ENCODE measurements around the gene SHC3. TPM values are rescaled to one million over a fixed set of nuclear protein-coding genes. Genes with fewer than 3 reads are reported as not detected.

SHC3 gene
- total and polyA plus RNA-seq, 2 of the 4 experiments (the other 2 are of a cell fraction): 4.5 to 13.3 TPM

- no peaks in the 10 kb centered on the region for H4K20me1 ChIP-seq (ENCODE audit: insufficient read depth, low read length)
- WGBS, 2 experiments (ENCODE audit: extremely low coverage in 2 of 2, insufficient read length in 1 of 2): 93% methylated on average over 3 of the region's 10 CpGs; no CpG with 5 or more reads in 1 of the 2 experiments
- H2BK120ac ChIP-seq (ENCODE audit: low read depth, low read length): no peak overlapping the region
- H3K4me2 ChIP-seq (ENCODE audit: low read depth, low read length): no peak overlapping the region
- H2AK9ac ChIP-seq (replicated peaks; ENCODE audit: low read depth, low read length, poor library complexity): no peak overlapping the region
- H3K36me3 ChIP-seq (ENCODE audit: control insufficient read depth, insufficient read depth, low read length): peaks cover 14% of the 10 kb centered on the region
- no peak overlapping the region for H2BK20ac ChIP-seq (ENCODE audit: low read depth, low read length)
- H3K27ac ChIP-seq (ENCODE audit: insufficient read depth, low read length): no peak overlapping the region
- peaks cover 11% of the 10 kb centered on the region; the same call in 1 of the 2 replicates for H3K9me1 ChIP-seq (ENCODE audit: insufficient read depth, low read length)
- H4K8ac ChIP-seq (ENCODE audit: low read depth in 2 of 2, low read length in 2 of 2): no peak overlapping the region
- no peak for ATAC-seq (ENCODE audit: low read depth)
- H3K4me3 ChIP-seq (ENCODE audit: insufficient read depth, low read depth, low read length): no peak overlapping the region
- no peak overlapping the region for H3K56ac ChIP-seq (ENCODE audit: extremely low read depth, insufficient read depth, low read length)
- H3K27me3 ChIP-seq (ENCODE audit: control insufficient read depth, insufficient read depth, low read length): no peaks in the 10 kb centered on the region
- no peak overlapping the region for H2AFZ ChIP-seq (replicated peaks; ENCODE audit: low read length, poor library complexity)
- dilution Hi-C loops (cut with HindIII; ENCODE audit: low sequenced_read_pairs, unreplicated experiment): no loop called here
- intact Hi-C loops (cut with micrococcal nuclease): no loop called here
- ChIA-PET CTCF (no interaction called here), POLR2A (ENCODE audit: unreplicated experiment) (no interaction called here)
- in situ Hi-C loops (cut with MboI; ENCODE audit: low sequenced_read_pairs): no loop called here
- no peak overlapping the region for H3K4ac ChIP-seq (ENCODE audit: low read depth, low read length)
- H3K4me1 ChIP-seq (ENCODE audit: control insufficient read depth, insufficient read depth, low read length): peaks cover 2% of the 10 kb centered on the region; the same call in 1 of the 2 replicates
- no peak overlapping the region for H3K14ac ChIP-seq (replicated peaks; ENCODE audit: low read depth, low read length)
- H4K91ac ChIP-seq (ENCODE audit: insufficient read depth, low read depth, low read length): no peak overlapping the region
- H3K18ac ChIP-seq (ENCODE audit: low read depth, low read length): no peak overlapping the region
- H2BK15ac ChIP-seq (ENCODE audit: low read depth, low read length): no peak overlapping the region
- H3K9ac ChIP-seq (ENCODE audit: low read depth, low read length): no peak overlapping the region
- H3K79me1 ChIP-seq (ENCODE audit: low read depth in 1 of 2, low read length in 2 of 2): peaks cover 3 to 18% of the 10 kb centered on the region in 2 experiments
- H4K5ac ChIP-seq (ENCODE audit: low read depth, low read length): no peak overlapping the region
- H3K23ac ChIP-seq (ENCODE audit: low read depth, low read length): no peak overlapping the region
- no TSS peak for BruUV-seq (replicated peaks)
- no peak for DNase-seq
- no peak overlapping the region for H2AK5ac ChIP-seq (ENCODE audit: low read depth, low read length)
- H3K9me3 ChIP-seq (ENCODE audit: control insufficient read depth, insufficient read depth, low read length): peaks cover 7% of the 10 kb centered on the region
- no peak for TF ChIP-seq POLR2A (IDR thresholded peaks at IDR 0.05; ENCODE audit: low read depth, low read length)
- no peak for TF ChIP-seq RAD21 (IDR thresholded peaks at IDR 0.05; ENCODE audit: low read length)
- no peak for TF ChIP-seq CEBPB (IDR thresholded peaks at IDR 0.05; ENCODE audit: low read depth, low read length)
- no peak overlapping the region for H2BK5ac ChIP-seq (ENCODE audit: low read depth, low read length, poor library complexity, severe bottlenecking)
These were observed 72.3 kb downstream of the SHC3 start for GRCh38 chr9:89106224-89106851.
